ENCODE data around the gene KRTAP9-8.
"Not testable (repeated sequence)": the region's sequence is repeated elsewhere in the genome, so short reads cannot be mapped to it uniquely, and the experiment has no call there.

KRTAP9-8 gene

GRCh38 chr17:41226051-41226450 is 11.7 kb upstream of the KRTAP9-8 start:
- TF ChIP-seq POLR2AphosphoS5 (IDR thresholded peaks at IDR 0.05; ENCODE audit: low read depth, low read length), result no peak

- not testable (repeated sequence) for TF ChIP-seq TAF1 (IDR thresholded peaks at IDR 0.05; ENCODE audit: borderline replicate concordance, insufficient read depth, low read length); FOXP2 (optimal IDR thresholded peaks at IDR 0.05; ENCODE audit: borderline replicate concordance, extremely low read depth, extremely low read length, insufficient read depth); POLR2AphosphoS5 (IDR thresholded peaks at IDR 0.05; ENCODE audit: low read depth, low read length)
Observed at GRCh38 chr17:41226598-41227095, 11.2 kb upstream of the KRTAP9-8 start, which contains the start of gene KRTAP9-2. Gene KRTAP9-2 (plus strand): TSS chr17:41226648. CDS start chr17:41226655, 7 bp downstream.

GRCh38 chr17:41230094-41230493 is 7.7 kb upstream of the KRTAP9-8 start:
- TF ChIP-seq SIN3A (IDR thresholded peaks at IDR 0.05; ENCODE audit: borderline replicate concordance, insufficient read depth, low read length) (no peak), TAF1 (IDR thresholded peaks at IDR 0.05; ENCODE audit: borderline replicate concordance, insufficient read depth, low read length) (no peak), REST (IDR thresholded peaks at IDR 0.05; ENCODE audit: insufficient read depth in 1 of 2, low read depth in 2 of 2, low read length in 2 of 2) (no peak), POLR2AphosphoS5 (IDR thresholded peaks at IDR 0.05; ENCODE audit: low read depth, low read length) (no peak), FOXP2 (optimal IDR thresholded peaks at IDR 0.05; ENCODE audit: borderline replicate concordance, extremely low read depth, extremely low read length, insufficient read depth) (no peak)

GRCh38 chr17:41231731-41232130 is 6.1 kb upstream of the KRTAP9-8 start:
- TF ChIP-seq SIN3A (IDR thresholded peaks at IDR 0.05; ENCODE audit: borderline replicate concordance, insufficient read depth, low read length) (no peak), REST (IDR thresholded peaks at IDR 0.05; ENCODE audit: insufficient read depth in 1 of 2, low read depth in 2 of 2, low read length in 2 of 2) (no peak)

- not testable (repeated sequence) for TF ChIP-seq TAF1 (IDR thresholded peaks at IDR 0.05; ENCODE audit: borderline replicate concordance, insufficient read depth, low read length); FOXP2 (optimal IDR thresholded peaks at IDR 0.05; ENCODE audit: borderline replicate concordance, extremely low read depth, extremely low read length, insufficient read depth); SIN3A (IDR thresholded peaks at IDR 0.05; ENCODE audit: borderline replicate concordance, insufficient read depth, low read length)
Observed at GRCh38 chr17:41232399-41233105, 5.2 kb upstream of the KRTAP9-8 start, which contains the start of gene KRTAP9-3. Gene KRTAP9-3 (plus strand): TSS chr17:41232449. CDS start chr17:41232502, 53 bp downstream.

- not testable (repeated sequence) for TF ChIP-seq POLR2AphosphoS5 (IDR thresholded peaks at IDR 0.05; ENCODE audit: low read depth, low read length); FOXP2 (optimal IDR thresholded peaks at IDR 0.05; ENCODE audit: borderline replicate concordance, extremely low read depth, extremely low read length, insufficient read depth); REST (IDR thresholded peaks at IDR 0.05; ENCODE audit: insufficient read depth in 1 of 2, low read depth in 2 of 2, low read length in 2 of 2)
Observed at GRCh38 chr17:41249637-41250240, 11.9 kb downstream of the KRTAP9-8 start, which contains the start of gene KRTAP9-4. Gene KRTAP9-4 (plus strand): TSS chr17:41249687. CDS start chr17:41249721, 34 bp downstream.

Measured in PFSK-1 (cell line).